HCT116 (cell line): ENCODE data around the gene IGF2BP1. TPM values are rescaled to one million over a fixed set of nuclear protein-coding genes. Genes with fewer than 3 reads are reported as not detected.
A peak's percentile ranks its signal among the peaks of the same experiment; 100 is the strongest.

Experiments
- ATAC-seq: fragments of 200-7000 bp; cut with Tn5 transposase; 2 replicates; pipeline ENCODE4 v1.9.1; 2020; ENCODE audit warnings: mild to moderate bottlenecking, moderate library complexity
- BruUV-seq: library from RNA; stranded (reverse); fragments of 400-500 nt; replicated peaks from 2 replicates; lab custom pipeline; 2021; lab: Mats Ljungman, UMichigan
- CTCF ChIA-PET: fragments of 300-600 bp; sonication (Branson Sonifier 250); formaldehyde crosslinking; loops from one replicate; lab custom pipeline; 2021; ENCODE audit warnings: antibody characterized with exemption; lab: Charles Lee
- POLR2A ChIA-PET: fragments of 300-600, 350-600 bp; sonication (Branson Sonifier 250); formaldehyde crosslinking; loops from one replicate; lab custom pipeline; 2021; ENCODE audit warnings: antibody characterized with exemption; lab: Charles Lee
- RAD21 ChIA-PET, 2 experiments: fragments of 300-600 bp; sonication (Branson Sonifier 250); formaldehyde crosslinking; loops; one replicate each; lab custom pipeline; 2023; ENCODE audit warnings: low total read pairs in 2 of 2; ENCODE audit not compliant: uncharacterized antibody in 2 of 2, unreplicated experiment in 2 of 2, low non-redundant PET in 1 of 2; lab: Charles Lee
- DNase-seq: peaks from one replicate; pipeline ENCODE4 v3.0.0-alpha.2; 2010; ENCODE audit warnings: low read depth, low spot score
- H2AFZ ChIP-seq: fragments of 200-600 bp; shearing (Covaris generic), sonication (generic); 2 replicates; pipeline ENCODE4 v1.6.1; 2017; ENCODE audit warnings: low read depth, mixed run types, mixed read lengths, antibody characterized with exemption, low read length; ENCODE audit not compliant: poor library complexity, severe bottlenecking
- H3K27ac ChIP-seq: 2 replicates; pipeline ENCODE4 v1.5.1; 2012; ENCODE audit warnings: low read depth, low read length
- H3K27me3 ChIP-seq: fragments of 200-600 bp; sonication (generic); 2 replicates; pipeline ENCODE4 v1.6.1; 2016; ENCODE audit warnings: mixed run types, low read length, mixed read lengths; ENCODE audit not compliant: insufficient read depth
- H3K36me3 ChIP-seq, 2 experiments: fragments of 200-500 bp in 1 of 2; fragments of 200-600 bp in 1 of 2; sonication (Bioruptor generic) in 1 of 2; sonication (generic) in 1 of 2; 2 replicates each; pipeline versions ENCODE4 v1.5.1 to v1.6.1; 2014 to 2016; ENCODE audit warnings: low read length in 2 of 2, inconsistent platforms in 1 of 2, mixed read lengths in 1 of 2, mixed run types in 1 of 2; ENCODE audit not compliant: insufficient read depth in 2 of 2, control insufficient read depth in 1 of 2
- H3K4me1 ChIP-seq, 2 experiments: fragments of 200-600 bp in 1 of 2; sonication (generic) in 1 of 2; 2 replicates each; pipeline versions ENCODE4 v1.5.1 to v1.6.1; 2012 to 2017; ENCODE audit warnings: low read length in 2 of 2, inconsistent platforms in 1 of 2, mild to moderate bottlenecking in 1 of 2, mixed read lengths in 1 of 2, mixed run types in 1 of 2, moderate library complexity in 1 of 2; ENCODE audit not compliant: insufficient read depth in 2 of 2, control insufficient read depth in 1 of 2
- H3K4me2 ChIP-seq: fragments of 200-600 bp; sonication (generic); 2 replicates; pipeline ENCODE4 v1.6.1; 2017; ENCODE audit warnings: mixed run types, low read length, mixed read lengths
- H3K4me3 ChIP-seq, 2 experiments: fragments of 200-600 bp in 1 of 2; sonication (generic) in 1 of 2; replicated peaks in 1 of 2; 2 replicates each; pipeline ENCODE4 v1.5.1; 2011 to 2016; ENCODE audit warnings: low read length in 2 of 2, control low read depth in 1 of 2, low read depth in 1 of 2, mild to moderate bottlenecking in 1 of 2, mixed read lengths in 1 of 2, mixed run types in 1 of 2
- H3K79me2 ChIP-seq: fragments of 200-600 bp; sonication (generic); 2 replicates; pipeline ENCODE4 v1.6.1; 2017; ENCODE audit warnings: mild to moderate bottlenecking, mixed run types, low read length, moderate library complexity, mixed read lengths; ENCODE audit not compliant: insufficient read depth
- H3K9ac ChIP-seq: fragments of 200-600 bp; sonication (generic); 2 replicates; pipeline ENCODE4 v1.6.1; 2016; ENCODE audit warnings: low read length, mixed read lengths
- H3K9me2 ChIP-seq: fragments of 200-600 bp; sonication (generic), shearing (Covaris generic); 2 replicates; pipeline ENCODE4 v1.6.1; 2017; ENCODE audit warnings: mixed run types, mild to moderate bottlenecking, moderate library complexity; ENCODE audit not compliant: insufficient read depth
- H3K9me3 ChIP-seq, 2 experiments: fragments of 200-500 bp in 1 of 2; fragments of 200-600 bp in 1 of 2; sonication (Bioruptor generic) in 1 of 2; sonication (generic) in 1 of 2; 2 replicates each; pipeline ENCODE4 v1.6.1; 2014 to 2017; ENCODE audit warnings: low read length in 2 of 2, mixed read lengths in 2 of 2, inconsistent platforms in 1 of 2, low read depth in 1 of 2, mild to moderate bottlenecking in 1 of 2, mixed run types in 1 of 2, moderate library complexity in 1 of 2; ENCODE audit not compliant: control insufficient read depth in 1 of 2, insufficient read depth in 1 of 2
- H4K20me1 ChIP-seq: fragments of 200-600 bp; sonication (generic), shearing (Covaris generic); 2 replicates; pipeline ENCODE4 v1.6.1; 2017; ENCODE audit warnings: mixed run types, mild to moderate bottlenecking, moderate library complexity; ENCODE audit not compliant: insufficient read depth
- EGR1 ChIP-seq: IDR thresholded peaks from 2 replicates; pipeline ENCODE4 v1.6.1; 2012; ENCODE audit warnings: low read depth
- EZH2 ChIP-seq: fragments of 200-600 bp; sonication (generic); IDR thresholded peaks from 2 replicates; pipeline ENCODE4 v1.6.1; 2017; ENCODE audit warnings: antibody characterized with exemption, mixed run types
- EZH2phosphoT487 ChIP-seq: fragments of 200-600 bp; IDR thresholded peaks from 2 replicates; pipeline ENCODE4 v1.6.1; 2018; ENCODE audit warnings: antibody characterized with exemption, borderline replicate concordance
- FOSL1 ChIP-seq: IDR thresholded peaks from 2 replicates; pipeline ENCODE4 v1.6.1; 2012; ENCODE audit warnings: low read depth
- SP1 ChIP-seq: IDR thresholded peaks from 2 replicates; pipeline ENCODE4 v1.6.1; 2012; ENCODE audit warnings: low read depth
- SRF ChIP-seq: IDR thresholded peaks from 2 replicates; pipeline ENCODE4 v1.6.1; 2012; ENCODE audit warnings: low read depth
- YY1 ChIP-seq: IDR thresholded peaks from 2 replicates; pipeline ENCODE4 v1.6.1; 2011; ENCODE audit warnings: low read length, low read depth, moderate library complexity, mild to moderate bottlenecking; ENCODE audit not compliant: insufficient replicate concordance; ENCODE audit errors: extremely low read depth
- ZFX ChIP-seq: fragments of 450-650 bp; IDR thresholded peaks from 2 replicates; pipeline ENCODE4 v1.6.1; 2017
- intact Hi-C: fragments of 100-400 bp; cut with micrococcal nuclease; formaldehyde crosslinking; loops from 2 replicates; pipeline ENCODE4 v1.10.0; 2022
- total RNA-seq: library from RNA; stranded (reverse); gene quantifications from one replicate; pipeline ENCODE4 v1.2.1, GENCODE V29; 2021; ENCODE audit not compliant: unreplicated experiment
- TF ChIP-seq, protein P1 (sequence below): IDR thresholded peaks from 2 replicates; pipeline ENCODE4 v1.6.1; 2012; ENCODE audit warnings: low read depth
- TF ChIP-seq, protein P2 (sequence below): IDR thresholded peaks from 2 replicates; pipeline ENCODE4 v1.6.1; 2012

IGF2BP1 gene
- total RNA-seq, 1 experiment from 2014 or later = 0.91 TPM

DNA sequence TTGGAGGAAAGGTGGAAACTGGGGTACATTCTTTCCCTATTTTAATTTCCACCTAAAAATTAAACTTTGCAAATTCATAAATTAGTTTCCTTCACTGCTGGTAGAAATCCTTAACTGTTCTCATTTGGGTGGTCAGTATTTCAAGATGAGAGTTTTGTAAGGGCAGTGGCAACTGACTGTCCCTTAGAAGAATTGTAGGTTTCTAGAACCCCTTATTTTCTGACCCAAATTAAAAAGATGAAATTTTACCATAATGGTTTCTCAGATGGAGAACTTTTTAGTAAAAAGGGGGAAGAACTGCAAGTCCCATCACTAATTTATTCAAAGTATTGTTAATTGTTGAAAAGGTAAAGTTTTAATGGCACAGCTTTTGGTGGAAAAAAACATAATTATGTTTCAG, 5.6 kb downstream of the IGF2BP1 start:
- Histone ChIP-seq H3K9me2 (no peaks in the 10 kb centered on the region), H3K4me2 (no peak overlapping the region), H3K9me3 (no peaks in the 10 kb centered on the region), H3K4me3 (no peak overlapping the region), H3K4me1 (peaks cover 0 to 6% of the 10 kb centered on the region in 2 experiments; a peak in 2 of 4 replicates), H4K20me1 (0 out of 2 replicates have a peak, but pooled peaks cover 4% of the 10 kb centered on the region), H3K27me3 (peaks cover 83% of the 10 kb centered on the region), H3K36me3 (no peaks in the 10 kb centered on the region), H2AFZ (no peak overlapping the region), H3K9ac (no peak overlapping the region), H3K79me2 (no peaks in the 10 kb centered on the region), H3K27ac (no peak overlapping the region)
- ChIA-PET CTCF (no interaction called here), POLR2A (no interaction called here), RAD21 (no interaction called here)
- intact Hi-C loops = no loop called here
- no peak for DNase-seq
- TF ChIP-seq EGR1 (no peak), EZH2 (0 out of 2 replicates have a peak, but pooled peaks have one; percentile 21)
- no peak for ATAC-seq
- BruUV-seq = no TSS peak

DNA sequence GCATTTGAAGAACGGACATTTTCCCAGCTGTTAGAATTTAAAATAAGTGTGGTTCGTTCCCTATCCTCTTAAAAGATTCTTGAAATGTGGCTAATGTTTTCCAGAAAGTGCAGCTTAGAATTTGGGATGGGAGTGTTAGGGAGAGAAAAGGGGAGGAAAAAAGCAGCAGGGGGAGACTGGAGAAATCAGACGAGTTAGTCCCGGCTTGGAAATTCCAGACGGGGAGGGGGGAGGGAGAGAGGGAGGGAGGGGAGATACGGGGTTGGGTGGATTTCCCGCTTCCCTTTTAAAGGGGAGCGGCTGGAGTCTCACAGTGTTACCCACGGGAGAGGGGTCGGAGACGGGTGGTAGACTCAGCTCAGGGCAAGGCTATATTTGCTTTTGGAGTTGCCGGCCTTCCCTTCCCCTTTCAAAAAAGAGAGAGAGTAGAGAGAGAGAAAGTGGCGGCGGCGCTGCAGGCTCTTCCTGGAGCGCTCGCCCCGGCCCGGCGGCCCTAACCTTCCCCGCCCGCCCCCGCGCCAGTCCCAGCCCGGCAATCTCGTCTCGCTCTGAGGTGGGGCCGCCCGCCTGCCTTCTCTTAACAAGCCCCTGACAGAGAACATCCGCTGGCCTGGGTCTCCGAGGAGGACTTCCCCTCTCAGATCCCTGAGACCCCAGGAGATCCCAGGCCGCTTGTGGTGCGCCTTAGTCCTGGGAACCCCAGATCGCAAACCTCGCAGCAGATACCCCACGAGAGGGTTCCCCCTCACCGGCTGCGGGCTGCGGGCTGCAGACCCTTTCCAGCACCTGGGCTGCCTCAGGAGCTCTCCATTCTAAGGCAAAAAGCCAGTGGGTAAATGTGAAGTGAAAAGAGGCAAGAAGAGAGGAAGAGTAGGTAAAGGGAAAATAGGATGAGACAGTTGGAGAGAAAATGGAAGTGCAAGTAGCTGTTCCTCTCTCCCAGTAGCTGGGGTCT, 6.6 kb downstream of the IGF2BP1 start:
- Histone ChIP-seq H3K79me2 (no peaks in the 10 kb centered on the region), H3K4me3 (peak overlapping the region; percentile 4 to 22; a peak in 2 of 4 replicates), H3K4me2 (peak overlapping the region; percentile 54), H3K36me3 (no peaks in the 10 kb centered on the region), H3K9ac (no peak overlapping the region), H3K4me1 (peaks cover 0 to 6% of the 10 kb centered on the region in 2 experiments; a peak in 2 of 4 replicates), H3K9me2 (no peaks in the 10 kb centered on the region), H2AFZ (peak overlapping the region; percentile 10), H3K27ac (no peak overlapping the region), H4K20me1 (0 out of 2 replicates have a peak, but pooled peaks cover 4% of the 10 kb centered on the region), H3K27me3 (peaks cover 83% of the 10 kb centered on the region), H3K9me3 (no peaks in the 10 kb centered on the region)
- intact Hi-C loops = no loop called here
- no peak for DNase-seq
- ChIA-PET RAD21 (no interaction called here), POLR2A (no interaction called here), CTCF (interaction anchor here (1.7 kb wide), 1 partner anchor 32 kb away, joined by 3 read pairs; no protein-coding TSS in a partner anchor)
- peak; percentile 68 for ATAC-seq
- no TSS peak for BruUV-seq
- TF ChIP-seq, protein P1, sequence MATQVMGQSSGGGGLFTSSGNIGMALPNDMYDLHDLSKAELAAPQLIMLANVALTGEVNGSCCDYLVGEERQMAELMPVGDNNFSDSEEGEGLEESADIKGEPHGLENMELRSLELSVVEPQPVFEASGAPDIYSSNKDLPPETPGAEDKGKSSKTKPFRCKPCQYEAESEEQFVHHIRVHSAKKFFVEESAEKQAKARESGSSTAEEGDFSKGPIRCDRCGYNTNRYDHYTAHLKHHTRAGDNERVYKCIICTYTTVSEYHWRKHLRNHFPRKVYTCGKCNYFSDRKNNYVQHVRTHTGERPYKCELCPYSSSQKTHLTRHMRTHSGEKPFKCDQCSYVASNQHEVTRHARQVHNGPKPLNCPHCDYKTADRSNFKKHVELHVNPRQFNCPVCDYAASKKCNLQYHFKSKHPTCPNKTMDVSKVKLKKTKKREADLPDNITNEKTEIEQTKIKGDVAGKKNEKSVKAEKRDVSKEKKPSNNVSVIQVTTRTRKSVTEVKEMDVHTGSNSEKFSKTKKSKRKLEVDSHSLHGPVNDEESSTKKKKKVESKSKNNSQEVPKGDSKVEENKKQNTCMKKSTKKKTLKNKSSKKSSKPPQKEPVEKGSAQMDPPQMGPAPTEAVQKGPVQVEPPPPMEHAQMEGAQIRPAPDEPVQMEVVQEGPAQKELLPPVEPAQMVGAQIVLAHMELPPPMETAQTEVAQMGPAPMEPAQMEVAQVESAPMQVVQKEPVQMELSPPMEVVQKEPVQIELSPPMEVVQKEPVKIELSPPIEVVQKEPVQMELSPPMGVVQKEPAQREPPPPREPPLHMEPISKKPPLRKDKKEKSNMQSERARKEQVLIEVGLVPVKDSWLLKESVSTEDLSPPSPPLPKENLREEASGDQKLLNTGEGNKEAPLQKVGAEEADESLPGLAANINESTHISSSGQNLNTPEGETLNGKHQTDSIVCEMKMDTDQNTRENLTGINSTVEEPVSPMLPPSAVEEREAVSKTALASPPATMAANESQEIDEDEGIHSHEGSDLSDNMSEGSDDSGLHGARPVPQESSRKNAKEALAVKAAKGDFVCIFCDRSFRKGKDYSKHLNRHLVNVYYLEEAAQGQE = no peak
- no peak for TF ChIP-seq FOSL1
- TF ChIP-seq SP1 = no peak
- no peak for TF ChIP-seq SRF
- TF ChIP-seq EZH2phosphoT487 = peak; percentile 98
- no peak for TF ChIP-seq YY1
- TF ChIP-seq, protein P2, sequence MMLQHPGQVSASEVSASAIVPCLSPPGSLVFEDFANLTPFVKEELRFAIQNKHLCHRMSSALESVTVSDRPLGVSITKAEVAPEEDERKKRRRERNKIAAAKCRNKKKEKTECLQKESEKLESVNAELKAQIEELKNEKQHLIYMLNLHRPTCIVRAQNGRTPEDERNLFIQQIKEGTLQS = no peak
- TF ChIP-seq ZFX = no peak
- peak; percentile 99; the same call in 1 of the 2 replicates for TF ChIP-seq EZH2
